ENCODE results near the gene ATP2A3. TPM values are rescaled to one million over a fixed set of nuclear protein-coding genes. Genes with fewer than 3 reads are reported as not detected.

ATP2A3 gene
- total and polyA plus RNA-seq, 11 donors, result 3.3 to 21.8 (median 7.0) TPM

DNA sequence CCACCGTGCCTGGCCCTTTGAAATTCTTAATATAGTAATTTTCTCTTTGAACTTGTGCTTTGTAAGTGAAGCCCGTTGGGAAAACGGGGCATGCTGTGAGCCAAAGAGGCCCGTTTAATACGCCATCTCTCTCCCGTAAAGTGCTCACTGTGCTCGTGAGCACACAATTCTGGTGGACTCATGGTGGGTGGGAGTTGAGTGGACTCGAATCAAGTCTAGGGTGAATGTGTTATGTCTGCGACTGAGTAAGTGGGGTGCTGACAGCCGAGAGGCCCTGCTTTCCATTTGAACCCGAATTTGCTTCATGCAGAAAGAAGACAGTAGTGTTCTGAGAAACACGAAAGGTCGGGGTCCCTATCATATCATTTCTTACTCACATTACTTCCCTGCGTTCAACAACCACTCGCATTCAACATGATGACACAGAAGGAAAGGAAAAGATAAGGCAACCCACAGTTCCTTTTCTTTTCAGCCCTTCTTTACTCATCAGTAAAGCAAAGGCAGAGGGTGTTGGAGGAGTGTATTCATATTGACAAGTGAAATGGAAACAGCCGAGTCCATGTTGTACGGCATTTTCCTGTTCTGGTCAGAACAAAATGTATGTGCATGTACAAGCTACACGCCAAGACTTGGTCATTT lies 4.8 kb upstream of the ATP2A3 start:
- DNase-seq (peak in 1 of 5 donors; percentile 4), ATAC-seq (no peak)
- intact Hi-C loops (cut with DNase I), result loop anchor here in 1 of 10 donors (5.0 kb wide), 1 partner anchor 33 kb away; no protein-coding TSS in a partner anchor
- Histone ChIP-seq H3K9me3 (no peaks in the 10 kb centered on the region), H3K4me1 (peaks cover 0 to 19% (median 6%) of the 10 kb centered on the region in 12 donors), H3K36me3 (no peaks in the 10 kb centered on the region), H3K4me3 (no peak overlapping the region), H3K27ac (no peak overlapping the region), H3K27me3 (peaks cover 0 to 13% (median 0%) of the 10 kb centered on the region in 9 donors)
- TF ChIP-seq, protein P1, sequence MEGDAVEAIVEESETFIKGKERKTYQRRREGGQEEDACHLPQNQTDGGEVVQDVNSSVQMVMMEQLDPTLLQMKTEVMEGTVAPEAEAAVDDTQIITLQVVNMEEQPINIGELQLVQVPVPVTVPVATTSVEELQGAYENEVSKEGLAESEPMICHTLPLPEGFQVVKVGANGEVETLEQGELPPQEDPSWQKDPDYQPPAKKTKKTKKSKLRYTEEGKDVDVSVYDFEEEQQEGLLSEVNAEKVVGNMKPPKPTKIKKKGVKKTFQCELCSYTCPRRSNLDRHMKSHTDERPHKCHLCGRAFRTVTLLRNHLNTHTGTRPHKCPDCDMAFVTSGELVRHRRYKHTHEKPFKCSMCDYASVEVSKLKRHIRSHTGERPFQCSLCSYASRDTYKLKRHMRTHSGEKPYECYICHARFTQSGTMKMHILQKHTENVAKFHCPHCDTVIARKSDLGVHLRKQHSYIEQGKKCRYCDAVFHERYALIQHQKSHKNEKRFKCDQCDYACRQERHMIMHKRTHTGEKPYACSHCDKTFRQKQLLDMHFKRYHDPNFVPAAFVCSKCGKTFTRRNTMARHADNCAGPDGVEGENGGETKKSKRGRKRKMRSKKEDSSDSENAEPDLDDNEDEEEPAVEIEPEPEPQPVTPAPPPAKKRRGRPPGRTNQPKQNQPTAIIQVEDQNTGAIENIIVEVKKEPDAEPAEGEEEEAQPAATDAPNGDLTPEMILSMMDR (IDR thresholded peaks at IDR 0.05), result no peak
- no peak for TF ChIP-seq POLR2A (IDR thresholded peaks at IDR 0.05)
- WGBS, 4 donors, result 78 to 90% (median 86%) methylated on average over 18 of the region's 18 CpGs

DNA sequence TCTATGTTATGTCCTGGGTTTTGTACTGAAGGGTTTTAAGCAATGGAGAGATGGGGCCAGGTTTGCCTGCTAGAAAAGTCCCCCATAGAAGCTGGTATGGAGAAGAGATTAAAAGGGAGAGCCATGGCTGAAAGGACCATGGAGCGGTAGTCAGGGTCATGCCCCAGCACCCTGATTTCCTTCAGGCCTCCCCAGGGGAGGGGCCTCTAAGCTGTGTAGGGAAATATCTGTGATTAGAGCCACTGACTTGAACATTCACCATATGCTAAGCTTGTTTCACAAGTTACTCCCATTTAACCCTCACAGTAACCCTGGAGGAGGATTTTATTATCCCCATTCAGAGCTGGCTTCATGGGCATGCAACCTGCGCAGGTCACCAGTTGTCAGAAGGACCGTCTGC lies 3.8 kb upstream of the ATP2A3 start:
- Histone ChIP-seq H3K27ac (no peak overlapping the region), H3K27me3 (peaks cover 3 to 23% (median 9%) of the 10 kb centered on the region in 9 donors), H3K9me3 (no peaks in the 10 kb centered on the region), H3K36me3 (no peaks in the 10 kb centered on the region), H3K4me3 (no peak overlapping the region), H3K4me1 (peaks cover 0 to 27% (median 12%) of the 10 kb centered on the region in 12 donors)
- WGBS, 4 donors, result 92 to 98% (median 95%) methylated on average over 3 of the region's 3 CpGs
- DNase-seq (no peak), ATAC-seq (no peak)
- TF ChIP-seq POLR2A (IDR thresholded peaks at IDR 0.05), result no peak
- TF ChIP-seq, protein P1 (IDR thresholded peaks at IDR 0.05), result no peak
- intact Hi-C loops (cut with DNase I), result loop anchor here in 1 of 10 donors (5.0 kb wide), 1 partner anchor 34 kb away; no protein-coding TSS in a partner anchor

DNA sequence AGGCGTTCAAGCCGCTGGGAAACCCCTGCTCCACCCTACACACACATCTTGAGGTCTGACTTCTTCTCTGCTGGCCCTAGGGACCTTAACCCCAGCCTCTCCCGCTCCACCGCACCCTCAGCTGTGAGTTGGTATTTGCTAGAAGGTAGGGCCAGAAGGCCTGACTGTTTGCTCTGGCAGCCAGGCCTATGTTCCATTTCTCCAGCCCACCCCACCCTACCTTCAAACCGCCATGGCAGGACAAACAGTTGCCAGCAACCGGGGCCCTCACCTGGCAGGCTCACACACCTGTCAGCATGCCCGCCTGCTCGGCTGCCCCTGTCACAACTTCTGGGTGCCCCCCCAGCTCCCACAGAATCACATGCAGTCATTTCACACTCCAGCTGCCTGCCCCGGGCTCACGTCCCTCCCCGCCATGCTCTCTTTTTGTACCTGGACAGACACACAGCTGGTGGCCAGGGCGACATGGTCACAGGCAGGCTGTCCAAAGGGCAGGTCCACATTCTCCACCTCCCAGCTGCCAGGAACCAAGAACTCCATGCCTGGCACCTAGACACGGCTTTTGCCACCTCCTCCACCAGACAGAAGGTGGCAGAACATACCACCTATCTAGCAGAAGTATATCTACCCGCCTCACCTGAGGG lies 2.6 kb upstream of the ATP2A3 start:
- H3K4me3 ChIP-seq, result no peak overlapping the region
- no peak for ATAC-seq
- WGBS, 4 donors, result 93 to 95% (median 94%) methylated on average over 13 to 14 of the region's 14 CpGs
- peaks cover 3 to 29% (median 11%) of the 10 kb centered on the region in 9 donors for H3K27me3 ChIP-seq
- no peak for TF ChIP-seq POLR2A (IDR thresholded peaks at IDR 0.05)
- TF ChIP-seq, protein P1 (IDR thresholded peaks at IDR 0.05), result no peak
- intact Hi-C loops (cut with DNase I), result loop anchor here in 1 of 10 donors (5.0 kb wide), 1 partner anchor 35 kb away; no protein-coding TSS in a partner anchor
- peaks cover 0 to 32% (median 16%) of the 10 kb centered on the region in 12 donors for H3K4me1 ChIP-seq
- no peaks in the 10 kb centered on the region for H3K9me3 ChIP-seq
- H3K27ac ChIP-seq, result no peak overlapping the region
- no peak for DNase-seq
- no peaks in the 10 kb centered on the region for H3K36me3 ChIP-seq

Measured in heart left ventricle (tissue), 16 donors.